Measurements from ENCODE around the gene FTL.

The FTL gene

GRCh38 chr19:48953141-48953540 lies 12.0 kb upstream of the FTL start:
- no peak for TF ChIP-seq EZH2phosphoT487 (IDR thresholded peaks at IDR 0.05; ENCODE audit: borderline replicate concordance, low read length)
- no peak for TF ChIP-seq CTCF (IDR thresholded peaks at IDR 0.05; ENCODE audit: low read depth, low read length, poor library complexity, severe bottlenecking)
- Histone ChIP-seq H3F3A (ENCODE audit: control insufficient read depth, insufficient read depth) (no peaks in the 10 kb centered on the region; the same call in 1 of the 2 replicates), H3K9me2 (replicated peaks; ENCODE audit: control insufficient read depth, low read length) (no peaks in the 10 kb centered on the region), H3K4me3 (ENCODE audit: low read length) (no peak overlapping the region), H3K36me3 (ENCODE audit: control insufficient read depth, low read length) (peaks cover 23% of the 10 kb centered on the region), H4K20me1 (ENCODE audit: control insufficient read depth, insufficient read depth, low read depth, low read length) (no peaks in the 10 kb centered on the region), H3K27ac (ENCODE audit: low read depth, low read length) (no peak overlapping the region), H3K4me2 (ENCODE audit: low read length) (no peak overlapping the region), H3K79me2 (ENCODE audit: control insufficient read depth, low read length) (peaks cover 24% of the 10 kb centered on the region), H3K27me3 (ENCODE audit: control insufficient read depth, low read length) (no peaks in the 10 kb centered on the region), H3K4me1 (ENCODE audit: control insufficient read depth, low read length) (peaks cover 57% of the 10 kb centered on the region), H3K9me3 (ENCODE audit: control insufficient read depth, insufficient read depth, low read length) (no peaks in the 10 kb centered on the region)

GRCh38 chr19:48953990-48954594 lies 11.0 kb upstream of the FTL start:
- TF ChIP-seq EZH2phosphoT487 (IDR thresholded peaks at IDR 0.05; ENCODE audit: borderline replicate concordance, low read length), result no peak
- no peak for TF ChIP-seq CTCF (IDR thresholded peaks at IDR 0.05; ENCODE audit: low read depth, low read length, poor library complexity, severe bottlenecking)
- Histone ChIP-seq H3K9me3 (ENCODE audit: control insufficient read depth, insufficient read depth, low read length) (no peaks in the 10 kb centered on the region), H3K9me2 (replicated peaks; ENCODE audit: control insufficient read depth, low read length) (no peaks in the 10 kb centered on the region), H3K4me2 (ENCODE audit: low read length) (peak overlapping the region; percentile 87), H4K20me1 (ENCODE audit: control insufficient read depth, insufficient read depth, low read depth, low read length) (no peaks in the 10 kb centered on the region), H3K36me3 (ENCODE audit: control insufficient read depth, low read length) (peaks cover 23% of the 10 kb centered on the region), H3K4me1 (ENCODE audit: control insufficient read depth, low read length) (peaks cover 57% of the 10 kb centered on the region), H3K79me2 (ENCODE audit: control insufficient read depth, low read length) (peaks cover 24% of the 10 kb centered on the region), H3F3A (ENCODE audit: control insufficient read depth, insufficient read depth) (no peaks in the 10 kb centered on the region; the same call in 1 of the 2 replicates), H3K27ac (ENCODE audit: low read depth, low read length) (no peak overlapping the region), H3K4me3 (ENCODE audit: low read length) (peak overlapping the region; percentile 92), H3K27me3 (ENCODE audit: control insufficient read depth, low read length) (no peaks in the 10 kb centered on the region)

GRCh38 chr19:48954595-48955307 lies 10.4 kb upstream of the FTL start, which contains the start of gene BAX:
TSS of gene BAX (plus strand) at chr19:48954875. CDS start at chr19:48954929, 54 bp downstream.
- Histone ChIP-seq H3K27me3 (ENCODE audit: control insufficient read depth, low read length) (no peaks in the 10 kb centered on the region), H3K9me2 (replicated peaks; ENCODE audit: control insufficient read depth, low read length) (no peaks in the 10 kb centered on the region), H3K79me2 (ENCODE audit: control insufficient read depth, low read length) (peaks cover 24% of the 10 kb centered on the region), H3K4me3 (ENCODE audit: low read length) (peak within 1 kb of the TSS; percentile 92), H3K27ac (ENCODE audit: low read depth, low read length) (peak within 1 kb of the TSS; percentile 60), H3F3A (ENCODE audit: control insufficient read depth, insufficient read depth) (no peaks in the 10 kb centered on the region; the same call in 1 of the 2 replicates), H4K20me1 (ENCODE audit: control insufficient read depth, insufficient read depth, low read depth, low read length) (no peaks in the 10 kb centered on the region), H3K36me3 (ENCODE audit: control insufficient read depth, low read length) (peaks cover 23% of the 10 kb centered on the region), H3K4me1 (ENCODE audit: control insufficient read depth, low read length) (peaks cover 56% of the 10 kb centered on the region), H3K9me3 (ENCODE audit: control insufficient read depth, insufficient read depth, low read length) (no peaks in the 10 kb centered on the region), H3K4me2 (ENCODE audit: low read length) (peak within 1 kb of the TSS; percentile 87)
- TF ChIP-seq CTCF (IDR thresholded peaks at IDR 0.05; ENCODE audit: low read depth, low read length, poor library complexity, severe bottlenecking) (peak; percentile 14), EZH2phosphoT487 (IDR thresholded peaks at IDR 0.05; ENCODE audit: borderline replicate concordance, low read length) (no peak)
